RWPE2 (cell line): ENCODE results near the gene LUC7L2.
A peak's percentile ranks its signal among the peaks of the same experiment; 100 is the strongest.
"Not testable (repeated sequence)": the region's sequence is repeated elsewhere in the genome, so short reads cannot be mapped to it uniquely, and the experiment has no call there.

Source experiments
- ATAC-seq: fragments of 200-7000 bp; cut with Tn5 transposase; 3 replicates; pipeline ENCODE4 v1.9.1; 2021; ENCODE audit warnings: low read depth
- DNase-seq: peaks from one replicate; pipeline ENCODE4 v3.0.0-alpha.2; 2020; ENCODE audit warnings: low spot score
- H3K27ac ChIP-seq: fragments of 450-650 bp; 2 replicates; pipeline ENCODE4 v1.5.1; 2017; ENCODE audit warnings: mild to moderate bottlenecking; ENCODE audit not compliant: poor library complexity, severe bottlenecking
- H3K27me3 ChIP-seq: fragments of 250-450 bp; sonication (Bioruptor Pico); 2 replicates; pipeline ENCODE4 v1.5.1; 2021; ENCODE audit warnings: mild to moderate bottlenecking, moderate library complexity; ENCODE audit not compliant: insufficient read depth, poor library complexity, severe bottlenecking
- H3K36me3 ChIP-seq: fragments of 250-450 bp; sonication (Bioruptor Pico); 2 replicates; pipeline ENCODE4 v1.5.1; 2020; ENCODE audit warnings: low read depth, mild to moderate bottlenecking, moderate library complexity
- H3K4me1 ChIP-seq: fragments of 250-450 bp; sonication (Bioruptor Pico); 2 replicates; pipeline ENCODE4 v1.5.1; 2021; ENCODE audit warnings: mild to moderate bottlenecking, moderate library complexity; ENCODE audit not compliant: insufficient read depth, poor library complexity, severe bottlenecking
- H3K4me3 ChIP-seq: fragments of 250-450 bp; sonication (Bioruptor Pico); 2 replicates; pipeline ENCODE4 v1.5.1; 2021; ENCODE audit warnings: mild to moderate bottlenecking, moderate library complexity; ENCODE audit not compliant: severe bottlenecking
- H3K9me3 ChIP-seq: fragments of 250-450 bp; sonication (Bioruptor Pico); 2 replicates; pipeline ENCODE4 v1.5.1; 2021; ENCODE audit warnings: mild to moderate bottlenecking, moderate library complexity; ENCODE audit not compliant: severe bottlenecking
- CTCF ChIP-seq: fragments of 450-650 bp; IDR thresholded peaks from one replicate; pipeline ENCODE4 v1.5.1; 2017; ENCODE audit warnings: mild to moderate bottlenecking, moderate library complexity; ENCODE audit not compliant: poor library complexity, severe bottlenecking

Gene LUC7L2

GRCh38 chr7:139424004-139424403, 64.3 kb downstream of the LUC7L2 start:
- peaks cover 6% of the 10 kb centered on the region for H3K4me1 ChIP-seq
- no peak overlapping the region for H3K4me3 ChIP-seq
- peaks cover 52% of the 10 kb centered on the region for H3K36me3 ChIP-seq
- DNase-seq, result no peak
- no peaks in the 10 kb centered on the region for H3K9me3 ChIP-seq
- ATAC-seq, result no peak; the same call in 2 of the 3 replicates
- no peaks in the 10 kb centered on the region for H3K27me3 ChIP-seq
- TF ChIP-seq CTCF, result no peak
- H3K27ac ChIP-seq, result no peak overlapping the region

GRCh38 chr7:139425701-139426100, 66.0 kb downstream of the LUC7L2 start:
- ATAC-seq, DNase-seq, H3K4me3 ChIP-seq, H3K9me3 ChIP-seq, H3K27me3 ChIP-seq: not testable (repeated sequence)
- H3K4me1 ChIP-seq, result peaks cover 19% of the 10 kb centered on the region
- H3K27ac ChIP-seq, result peak overlapping the region; percentile 7
- peaks cover 36% of the 10 kb centered on the region for H3K36me3 ChIP-seq

- H3K27ac ChIP-seq, result no peak overlapping the region
- H3K27me3 ChIP-seq, result no peaks in the 10 kb centered on the region
- no peak for TF ChIP-seq CTCF
- H3K36me3 ChIP-seq, result peaks cover 29% of the 10 kb centered on the region
- H3K4me1 ChIP-seq, result peaks cover 24% of the 10 kb centered on the region
- ATAC-seq (no peak), DNase-seq (no peak)
- no peaks in the 10 kb centered on the region for H3K9me3 ChIP-seq
- no peak overlapping the region for H3K4me3 ChIP-seq
Measured at GRCh38 chr7:139426258-139427028, 66.7 kb downstream of the LUC7L2 start.

GRCh38 chr7:139427029-139427420, 67.3 kb downstream of the LUC7L2 start:
- H3K4me1 ChIP-seq, result peaks cover 28% of the 10 kb centered on the region
- no peak overlapping the region for H3K27ac ChIP-seq
- DNase-seq (no peak), ATAC-seq (no peak)
- H3K36me3 ChIP-seq, result peaks cover 23% of the 10 kb centered on the region
- no peaks in the 10 kb centered on the region for H3K9me3 ChIP-seq
- H3K4me3 ChIP-seq, result no peak overlapping the region
- no peaks in the 10 kb centered on the region for H3K27me3 ChIP-seq
- TF ChIP-seq CTCF, result no peak

- peaks cover 28% of the 10 kb centered on the region for H3K4me1 ChIP-seq
- DNase-seq (no peak), ATAC-seq (no peak)
- H3K4me3 ChIP-seq, result no peak overlapping the region
- no peaks in the 10 kb centered on the region for H3K27me3 ChIP-seq
- TF ChIP-seq CTCF, result no peak
- H3K36me3 ChIP-seq, result peaks cover 16% of the 10 kb centered on the region
- no peak overlapping the region for H3K27ac ChIP-seq
- no peaks in the 10 kb centered on the region for H3K9me3 ChIP-seq
Measured at GRCh38 chr7:139427788-139428187, 68.1 kb downstream of the LUC7L2 start.

GRCh38 chr7:139429735-139430134, 70.0 kb downstream of the LUC7L2 start:
- H3K9me3 ChIP-seq, H3K4me3 ChIP-seq, H3K27me3 ChIP-seq, DNase-seq, ATAC-seq, H3K36me3 ChIP-seq: not testable (repeated sequence)
- Histone ChIP-seq H3K4me1 (peaks cover 28% of the 10 kb centered on the region), H3K27ac (peak overlapping the region; percentile 79)
